Fibroblast of villous mesenchyme (primary cell): ENCODE results near the gene FXYD5. TPM values are rescaled to one million over a fixed set of nuclear protein-coding genes. Genes with fewer than 3 reads are reported as not detected.

Source experiments
- DNase-seq: peaks from one replicate; pipeline ENCODE4 v3.0.0-alpha.2; 2010; ENCODE audit warnings: low read depth
- H3K4me3 ChIP-seq: 2 replicates; pipeline ENCODE4 v1.5.1; 2011; ENCODE audit warnings: low read depth, mild to moderate bottlenecking, low read length
- total RNA-seq: library from RNA; depleted of rRNA; stranded (reverse); fragments of >200 nt; gene quantifications from 2 replicates; pipeline ENCODE4 v1.2.3, GENCODE V29; 2012
- TF ChIP-seq, protein P1 (sequence below): IDR thresholded peaks from 2 replicates; pipeline ENCODE4 v1.5.1; 2012; ENCODE audit warnings: low read depth, mild to moderate bottlenecking, low read length; ENCODE audit not compliant: insufficient read depth

Gene FXYD5
- total RNA-seq, 1 donor = 20.3 TPM

DNA sequence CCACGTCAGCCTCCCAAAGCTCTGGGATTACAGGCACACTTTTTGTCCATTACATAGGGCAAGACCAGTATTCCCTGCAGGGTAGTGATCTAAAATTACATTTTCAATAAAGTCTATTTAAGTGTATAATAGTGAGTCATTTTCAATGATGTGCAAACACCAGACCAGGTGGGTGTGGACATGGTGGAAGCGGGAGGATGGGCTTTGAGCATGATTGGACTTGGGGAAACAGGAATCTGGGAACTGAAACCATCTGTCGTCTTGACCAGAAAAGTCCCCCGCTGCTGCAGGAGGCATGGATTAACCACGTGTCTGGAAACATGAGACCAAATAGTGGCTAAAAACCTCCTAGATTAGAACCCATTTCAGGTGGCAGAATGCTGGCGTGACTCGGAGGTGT lies 34.0 kb upstream of the FXYD5 start:
- peak; percentile 62 for DNase-seq
- TF ChIP-seq, protein P1, sequence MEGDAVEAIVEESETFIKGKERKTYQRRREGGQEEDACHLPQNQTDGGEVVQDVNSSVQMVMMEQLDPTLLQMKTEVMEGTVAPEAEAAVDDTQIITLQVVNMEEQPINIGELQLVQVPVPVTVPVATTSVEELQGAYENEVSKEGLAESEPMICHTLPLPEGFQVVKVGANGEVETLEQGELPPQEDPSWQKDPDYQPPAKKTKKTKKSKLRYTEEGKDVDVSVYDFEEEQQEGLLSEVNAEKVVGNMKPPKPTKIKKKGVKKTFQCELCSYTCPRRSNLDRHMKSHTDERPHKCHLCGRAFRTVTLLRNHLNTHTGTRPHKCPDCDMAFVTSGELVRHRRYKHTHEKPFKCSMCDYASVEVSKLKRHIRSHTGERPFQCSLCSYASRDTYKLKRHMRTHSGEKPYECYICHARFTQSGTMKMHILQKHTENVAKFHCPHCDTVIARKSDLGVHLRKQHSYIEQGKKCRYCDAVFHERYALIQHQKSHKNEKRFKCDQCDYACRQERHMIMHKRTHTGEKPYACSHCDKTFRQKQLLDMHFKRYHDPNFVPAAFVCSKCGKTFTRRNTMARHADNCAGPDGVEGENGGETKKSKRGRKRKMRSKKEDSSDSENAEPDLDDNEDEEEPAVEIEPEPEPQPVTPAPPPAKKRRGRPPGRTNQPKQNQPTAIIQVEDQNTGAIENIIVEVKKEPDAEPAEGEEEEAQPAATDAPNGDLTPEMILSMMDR = no peak
- H3K4me3 ChIP-seq = no peak overlapping the region

DNA sequence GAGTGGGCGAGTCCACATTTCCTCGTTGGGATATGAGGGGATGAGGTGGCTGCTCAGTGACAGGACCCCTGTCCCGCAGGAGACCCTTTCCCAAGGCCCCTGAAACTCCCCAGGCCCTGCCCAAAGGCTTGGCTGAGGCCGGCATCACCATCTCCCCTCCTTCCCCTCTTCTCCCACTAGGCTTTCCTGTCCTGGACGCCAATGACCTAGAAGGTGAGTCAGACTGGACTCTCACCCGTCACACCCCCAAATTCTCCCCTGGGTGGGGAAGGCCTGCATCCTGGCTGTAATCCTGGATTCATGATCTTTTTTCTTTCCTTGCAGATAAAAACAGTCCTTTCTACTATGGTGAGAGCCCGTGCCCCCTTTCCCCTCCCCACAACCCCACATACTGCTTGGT lies 33.6 kb upstream of the FXYD5 start:
- no peak for DNase-seq
- TF ChIP-seq, protein P1 = no peak
- H3K4me3 ChIP-seq = no peak overlapping the region

DNA sequence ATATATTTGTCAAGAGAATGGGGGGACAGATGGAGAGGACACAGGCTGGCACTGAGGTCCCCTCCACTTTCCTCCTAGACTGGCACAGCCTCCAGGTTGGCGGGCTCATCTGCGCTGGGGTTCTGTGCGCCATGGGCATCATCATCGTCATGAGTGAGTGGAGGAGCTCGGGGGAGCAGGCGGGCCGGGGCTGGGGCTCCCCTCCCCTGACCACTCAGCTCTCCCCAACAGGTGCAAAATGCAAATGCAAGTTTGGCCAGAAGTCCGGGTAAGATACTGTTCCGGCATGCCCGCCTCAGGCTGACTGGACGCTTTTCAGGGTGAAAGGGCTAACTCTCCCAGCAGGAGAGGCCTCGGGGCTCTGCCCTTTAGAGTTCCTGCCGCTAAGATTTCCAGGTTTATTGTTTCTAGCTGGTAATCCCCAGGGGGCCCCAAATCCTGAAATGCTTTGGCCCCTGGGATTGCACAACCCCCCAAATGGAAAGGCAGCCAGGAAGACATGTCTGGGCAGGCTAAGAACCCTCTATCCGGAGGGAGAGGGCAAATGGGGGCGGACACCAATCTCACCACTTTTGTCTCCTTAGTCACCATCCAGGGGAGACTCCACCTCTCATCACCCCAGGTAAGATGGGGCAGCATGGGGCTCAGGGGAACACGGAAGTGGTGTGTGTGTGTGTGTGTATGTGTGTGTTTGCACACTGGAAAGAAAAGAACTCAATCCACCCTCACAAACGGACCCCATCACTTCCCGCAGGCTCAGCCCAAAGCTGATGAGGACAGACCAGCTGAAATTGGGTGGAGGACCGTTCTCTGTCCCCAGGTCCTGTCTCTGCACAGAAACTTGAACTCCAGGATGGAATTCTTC lies 31.6 kb upstream of the FXYD5 start:
- H3K4me3 ChIP-seq = no peak overlapping the region
- no peak for DNase-seq
- TF ChIP-seq, protein P1 = no peak

DNA sequence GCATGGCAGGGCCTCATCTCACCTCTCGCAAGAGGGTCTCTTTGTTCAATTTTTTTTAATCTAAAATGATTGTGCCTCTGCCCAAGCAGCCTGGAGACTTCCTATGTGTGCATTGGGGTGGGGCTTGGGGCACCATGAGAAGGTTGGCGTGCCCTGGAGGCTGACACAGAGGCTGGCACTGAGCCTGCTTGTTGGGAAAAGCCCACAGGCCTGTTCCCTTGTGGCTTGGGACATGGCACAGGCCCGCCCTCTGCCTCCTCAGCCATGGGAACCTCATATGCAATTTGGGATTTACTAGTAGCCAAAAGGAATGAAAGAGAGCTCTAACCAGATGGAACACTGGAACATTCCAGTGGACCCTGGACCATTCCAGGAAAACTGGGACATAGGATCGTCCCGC lies 31.0 kb upstream of the FXYD5 start:
- DNase-seq = no peak
- no peak overlapping the region for H3K4me3 ChIP-seq
- TF ChIP-seq, protein P1 = no peak

DNA sequence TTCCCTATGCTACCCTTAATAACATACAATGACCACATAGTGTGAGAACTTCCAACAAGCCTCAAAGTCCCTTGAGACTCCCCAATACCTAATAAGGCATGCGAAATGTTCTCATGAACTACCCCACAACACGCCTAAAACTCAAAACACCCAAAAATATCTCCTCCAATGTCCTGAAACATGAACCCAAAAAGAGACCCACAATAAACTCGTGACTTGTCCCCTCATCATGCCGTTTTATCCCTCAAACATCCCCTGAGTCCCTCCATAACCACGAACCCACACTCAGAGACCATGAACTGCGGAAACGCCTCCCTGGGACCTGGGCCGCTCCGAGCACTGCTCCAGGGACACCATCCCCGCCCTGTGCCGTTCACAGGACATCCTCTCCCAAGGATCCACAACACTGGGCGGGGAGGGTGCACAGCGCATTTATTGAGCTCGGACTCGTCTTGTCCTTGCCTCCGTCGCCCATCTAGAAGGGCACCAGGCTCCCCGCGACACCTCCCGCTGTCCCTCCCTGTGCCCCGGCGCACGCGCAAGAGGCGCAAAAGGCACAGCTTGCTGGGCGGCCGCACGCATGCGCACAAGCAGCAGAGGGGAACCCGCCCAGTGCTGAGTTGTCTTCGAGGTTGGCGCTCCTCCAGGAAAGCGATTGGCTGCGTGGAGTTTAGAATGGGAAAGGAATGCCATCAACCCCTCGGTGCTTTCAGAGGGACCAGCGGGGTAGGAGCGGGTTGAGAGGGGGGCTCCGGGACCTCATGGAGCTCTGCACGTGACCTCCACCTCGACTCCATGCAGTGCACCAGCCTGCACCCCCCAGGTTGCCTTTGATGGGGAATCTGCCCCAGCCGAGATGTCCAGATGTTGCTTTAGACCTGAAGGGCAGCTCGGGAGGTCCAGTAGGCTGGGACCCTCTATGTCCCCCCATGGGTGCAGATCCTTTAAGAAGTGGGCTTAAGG lies 30.2 kb upstream of the FXYD5 start:
- peak; percentile 88 for DNase-seq
- TF ChIP-seq, protein P1 = no peak
- peak overlapping the region; percentile 73 for H3K4me3 ChIP-seq

DNA sequence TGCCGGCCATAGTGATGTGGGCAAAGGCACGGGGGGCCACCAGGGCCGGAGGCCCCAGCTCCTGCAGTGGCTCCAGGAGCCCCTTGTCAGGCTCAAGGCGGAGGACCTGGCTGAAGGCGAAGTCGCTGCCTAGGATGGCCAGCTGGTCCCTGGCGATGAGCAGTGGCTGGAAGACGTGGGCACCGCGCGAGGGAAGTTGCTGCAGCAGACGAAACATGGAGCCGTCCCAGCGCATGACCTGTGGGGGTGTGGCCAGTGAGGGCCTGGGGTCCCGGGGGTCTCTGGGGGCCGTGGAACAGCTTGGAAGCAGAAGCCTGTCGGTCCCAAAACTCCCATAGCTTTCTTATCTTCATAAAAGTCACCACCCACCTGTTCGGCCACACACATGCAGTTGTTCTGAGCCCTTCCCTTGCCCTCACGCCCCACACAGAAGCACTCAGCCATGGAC lies 29.2 kb upstream of the FXYD5 start:
- no peak overlapping the region for H3K4me3 ChIP-seq
- TF ChIP-seq, protein P1 = no peak
- no peak for DNase-seq
